Thoracic aorta (tissue), 2 donors: Measurements from ENCODE around the gene NEB. TPM values are rescaled to one million over a fixed set of nuclear protein-coding genes. Genes with fewer than 3 reads are reported as not detected.

Experiments
- ATAC-seq: fragments of 150-250 bp; one replicate; pipeline ENCODE4 v1.8.0; 2017; ENCODE audit warnings: low read depth; ENCODE audit not compliant: insufficient number of reproducible peaks, low FRiP score
- DNase-seq: peaks from one replicate; pipeline ENCODE4 v3.0.0-alpha.2; 2020; ENCODE audit warnings: low spot score
- H3K27ac ChIP-seq, 2 donors: fragments of 200-600 bp; sonication (generic); 1 replicate in 1 of 2; 2 replicates in 1 of 2; pipeline ENCODE4 v1.5.1; 2016; ENCODE audit warnings: mild to moderate bottlenecking in 2 of 2, moderate library complexity in 2 of 2
- H3K27me3 ChIP-seq: fragments of 200-600 bp; sonication (generic); replicated peaks from 2 replicates; pipeline ENCODE4 v1.6.0; 2016; ENCODE audit warnings: mild to moderate bottlenecking; ENCODE audit not compliant: insufficient read depth
- H3K36me3 ChIP-seq: fragments of 200-600 bp; sonication (generic); one replicate; pipeline ENCODE4 v1.5.1; 2016
- H3K4me1 ChIP-seq, 2 donors: fragments of 200-600 bp; sonication (generic); 1 replicate in 1 of 2; 2 replicates in 1 of 2; pipeline versions ENCODE4 v1.5.1 to v1.6.0; 2016; ENCODE audit warnings: low read depth in 2 of 2, mild to moderate bottlenecking in 1 of 2; ENCODE audit not compliant: control insufficient read depth in 1 of 2
- H3K4me3 ChIP-seq: fragments of 200-600 bp; sonication (generic); 2 replicates; pipeline ENCODE4 v1.5.1; 2016; ENCODE audit warnings: mild to moderate bottlenecking
- H3K9me3 ChIP-seq: fragments of 200-600 bp; sonication (generic); 2 replicates; pipeline ENCODE4 v1.5.1; 2016
- CTCF ChIP-seq: fragments of 200-600 bp; sonication (generic); IDR thresholded peaks from one replicate; pipeline ENCODE4 v1.5.1; 2019; ENCODE audit warnings: antibody characterized with exemption
- total RNA-seq, 2 donors: library from RNA; depleted of rRNA; stranded (reverse); fragments of >200 nt; gene quantifications; one replicate each; pipeline versions ENCODE4 v1.1.0 to v1.2.3, GENCODE V29; 2016

The NEB gene
- total RNA-seq, 2 donors from 2014 or later = 3.2 to 8.6 TPM

- no peak overlapping the region for H3K27ac ChIP-seq
- no peak for TF ChIP-seq CTCF
- no peaks in the 10 kb centered on the region for H3K27me3 ChIP-seq
- H3K9me3 ChIP-seq = no peaks in the 10 kb centered on the region
- no peaks in the 10 kb centered on the region for H3K36me3 ChIP-seq
- DNase-seq = no peak
- H3K4me1 ChIP-seq = no peaks in the 10 kb centered on the region
- H3K4me3 ChIP-seq = no peak overlapping the region
- ATAC-seq = no peak
Measured at GRCh38 chr2:151730262-151730975, 3.9 kb downstream of the NEB start.

- ATAC-seq = no peak
- no peak for TF ChIP-seq CTCF
- no peak for DNase-seq
Measured at GRCh38 chr2:151729837-151730236, 4.4 kb downstream of the NEB start.

GRCh38 chr2:151729415-151729811 lies 4.9 kb downstream of the NEB start:
- no peak for ATAC-seq
- TF ChIP-seq CTCF = no peak

More at GRCh38 chr2:151729837-151730236, 4.4 kb downstream of the NEB start:
- Histone ChIP-seq H3K36me3 (no peaks in the 10 kb centered on the region), H3K27ac (no peak overlapping the region), H3K4me1 (no peaks in the 10 kb centered on the region), H3K27me3 (no peaks in the 10 kb centered on the region), H3K9me3 (no peaks in the 10 kb centered on the region), H3K4me3 (no peak overlapping the region)

DNA sequence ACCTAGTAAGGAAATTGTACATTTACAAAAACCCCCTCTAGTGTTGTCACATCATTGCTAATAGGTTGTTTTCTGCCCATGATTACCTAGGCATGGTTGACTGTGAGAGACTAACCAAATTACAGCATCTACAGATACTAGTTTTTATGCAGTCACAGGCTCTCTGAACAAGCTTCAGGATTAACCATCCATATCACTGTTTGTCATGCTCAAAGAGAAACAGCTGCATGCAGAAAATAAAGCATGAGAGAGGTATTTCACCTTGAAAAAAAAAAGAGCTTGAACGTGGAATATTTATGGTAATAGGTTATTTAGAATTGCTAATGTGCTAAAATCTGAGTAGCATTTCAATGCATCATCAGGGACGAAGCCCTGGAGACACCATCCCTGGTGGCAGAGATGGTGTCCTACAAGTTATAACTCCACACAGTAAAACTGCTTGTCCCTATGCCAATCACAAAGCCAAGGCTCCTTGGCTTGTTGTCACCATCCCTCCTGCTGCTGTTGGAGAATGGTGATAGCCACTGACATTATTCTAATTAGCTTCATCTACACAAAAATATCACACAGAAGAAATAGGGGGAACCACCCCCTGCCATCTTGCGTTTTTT lies 5.4 kb downstream of the NEB start:
- no peaks in the 10 kb centered on the region for H3K9me3 ChIP-seq
- ATAC-seq = no peak
- H3K27me3 ChIP-seq = no peaks in the 10 kb centered on the region
- no peak overlapping the region for H3K4me3 ChIP-seq
- DNase-seq = no peak
- H3K4me1 ChIP-seq = no peaks in the 10 kb centered on the region
- no peak for TF ChIP-seq CTCF
- H3K36me3 ChIP-seq = no peaks in the 10 kb centered on the region
- H3K27ac ChIP-seq = no peak overlapping the region

More at GRCh38 chr2:151729415-151729811, 4.9 kb downstream of the NEB start:
- no peaks in the 10 kb centered on the region for H3K36me3 ChIP-seq
- DNase-seq = no peak
- H3K27me3 ChIP-seq = no peaks in the 10 kb centered on the region
- H3K9me3 ChIP-seq = no peaks in the 10 kb centered on the region
- H3K4me3 ChIP-seq = no peak overlapping the region
- H3K4me1 ChIP-seq = no peaks in the 10 kb centered on the region
- H3K27ac ChIP-seq = no peak overlapping the region

GRCh38 chr2:151727593-151728552 lies 6.4 kb downstream of the NEB start:
- Histone ChIP-seq H3K36me3 (no peaks in the 10 kb centered on the region), H3K9me3 (no peaks in the 10 kb centered on the region), H3K27me3 (no peaks in the 10 kb centered on the region), H3K4me1 (no peaks in the 10 kb centered on the region), H3K27ac (no peak overlapping the region), H3K4me3 (no peak overlapping the region)
- DNase-seq (no peak), ATAC-seq (no peak)
- no peak for TF ChIP-seq CTCF
